Testis (tissue), 3 donors: ENCODE results near the gene CDH13. TPM values are rescaled to one million over a fixed set of nuclear protein-coding genes. Genes with fewer than 3 reads are reported as not detected.

Source experiments
- DNase-seq: peaks from one replicate; pipeline ENCODE4 v3.0.0-alpha.2; 2019
- H3K27ac ChIP-seq, 2 donors: fragments of 200-600 bp; sonication (generic); one replicate each; pipeline ENCODE4 v1.5.1; 2019
- H3K27me3 ChIP-seq: fragments of 200-600 bp; sonication (generic); one replicate; pipeline ENCODE4 v1.5.1; 2019
- H3K36me3 ChIP-seq: fragments of 200-600 bp; sonication (generic); one replicate; pipeline ENCODE4 v1.5.1; 2017; ENCODE audit warnings: low read depth; ENCODE audit errors: missing control alignments
- H3K4me1 ChIP-seq: fragments of 200-600 bp; sonication (generic); one replicate; pipeline ENCODE4 v1.5.1; 2019
- H3K4me3 ChIP-seq, 2 donors: fragments of 200-600 bp; sonication (generic); one replicate each; pipeline ENCODE4 v1.5.1; 2017 to 2019
- H3K9me3 ChIP-seq: fragments of 200-600 bp; sonication (generic); one replicate; pipeline ENCODE4 v1.5.1; 2017
- CTCF ChIP-seq, 3 experiments: fragments of 450-650 bp in 2 of 3; fragments of 200-600 bp in 1 of 3; sonication (generic) in 1 of 3; IDR thresholded peaks; one replicate each; pipeline ENCODE4 v1.5.1; 2016 to 2019; ENCODE audit warnings: antibody characterized with exemption in 3 of 3, mild to moderate bottlenecking in 2 of 3, moderate library complexity in 1 of 3
- POLR2A ChIP-seq: fragments of 450-650 bp; IDR thresholded peaks from one replicate; pipeline ENCODE4 v1.6.1; 2017; ENCODE audit warnings: antibody characterized with exemption, mild to moderate bottlenecking, moderate library complexity
- WGBS, 2 donors: methylation state at CpG; one replicate each; pipeline ENCODE4 v1.1.5; 2018; 5-methylcytosine and 5-hydroxymethylcytosine counted together
- intact Hi-C: fragments of 100-400 bp; cut with DNase I; formaldehyde crosslinking; loops from one replicate; pipeline ENCODE4 v1.15.1; 2023; ENCODE audit warnings: low total_unique reads
- polyA plus RNA-seq: library from polyadenylated mRNA; stranded (reverse); fragments of 350-450 nt; fragmentation: Illumina TruSeq; extraction: RNeasy Lipid Tissue Mini Kit (QIAGEN cat#74804); gene quantifications from one replicate; pipeline ENCODE4 v1.2.3, GENCODE V29; 2014; ENCODE audit warnings: low read depth, low replicate concordance; ENCODE audit not compliant: insufficient read depth
- total RNA-seq, 2 donors: library from RNA; depleted of rRNA; stranded (reverse); fragments of >200 nt; gene quantifications; one replicate each; pipeline ENCODE4 v1.2.3, GENCODE V29; 2016

CDH13 gene
- total and polyA plus RNA-seq, 3 donors from 2014 or later: 1.2 to 11.1 (median 2.0) TPM

- no peaks in the 10 kb centered on the region for H3K9me3 ChIP-seq
- H3K4me3 ChIP-seq: no peak overlapping the region
- no peak overlapping the region for H3K27ac ChIP-seq
- DNase-seq: no peak
- H3K36me3 ChIP-seq: no peaks in the 10 kb centered on the region
- H3K27me3 ChIP-seq: no peaks in the 10 kb centered on the region
- no peaks in the 10 kb centered on the region for H3K4me1 ChIP-seq
- TF ChIP-seq POLR2A: no peak
- no peak for TF ChIP-seq CTCF (IDR thresholded peaks at IDR 0.05)
- 87 to 94% methylated on average over 2 of the region's 2 CpGs for WGBS, 2 donors
- intact Hi-C loops: no loop called here
These were observed 385.2 kb downstream of the CDH13 start for GRCh38 chr16:83011939-83012338.

GRCh38 chr16:83013071-83013470 lies 386.3 kb downstream of the CDH13 start:
- H3K4me3 ChIP-seq: no peak overlapping the region
- TF ChIP-seq POLR2A: no peak
- no peak for TF ChIP-seq CTCF (IDR thresholded peaks at IDR 0.05)
- H3K36me3 ChIP-seq: no peaks in the 10 kb centered on the region
- DNase-seq: no peak
- 88 to 92% methylated on average over 4 of the region's 4 CpGs for WGBS, 2 donors
- no peaks in the 10 kb centered on the region for H3K9me3 ChIP-seq
- intact Hi-C loops: no loop called here
- H3K27ac ChIP-seq: no peak overlapping the region
- H3K4me1 ChIP-seq: no peaks in the 10 kb centered on the region
- H3K27me3 ChIP-seq: no peaks in the 10 kb centered on the region

GRCh38 chr16:83019963-83020362 lies 393.2 kb downstream of the CDH13 start:
- intact Hi-C loops: no loop called here
- H3K27ac ChIP-seq: no peak overlapping the region

GRCh38 chr16:83021045-83021444 lies 394.3 kb downstream of the CDH13 start:
- Histone ChIP-seq H3K36me3 (no peaks in the 10 kb centered on the region), H3K9me3 (no peaks in the 10 kb centered on the region), H3K4me1 (no peaks in the 10 kb centered on the region), H3K4me3 (no peak overlapping the region), H3K27ac (no peak overlapping the region), H3K27me3 (no peaks in the 10 kb centered on the region)
- TF ChIP-seq CTCF (IDR thresholded peaks at IDR 0.05): no peak
- no peak for TF ChIP-seq POLR2A
- 92 to 93% methylated on average over 6 of the region's 6 CpGs for WGBS, 2 donors
- intact Hi-C loops: no loop called here
- no peak for DNase-seq

More at GRCh38 chr16:83019963-83020362, 393.2 kb downstream of the CDH13 start:
- Histone ChIP-seq H3K4me1 (no peaks in the 10 kb centered on the region), H3K36me3 (no peaks in the 10 kb centered on the region), H3K4me3 (no peak overlapping the region), H3K27me3 (no peaks in the 10 kb centered on the region), H3K9me3 (no peaks in the 10 kb centered on the region)
- 91 to 94% methylated on average over 6 of the region's 6 CpGs for WGBS, 2 donors
- no peak for TF ChIP-seq CTCF (IDR thresholded peaks at IDR 0.05)
- TF ChIP-seq POLR2A: no peak
- no peak for DNase-seq

GRCh38 chr16:83021746-83022145 lies 395.0 kb downstream of the CDH13 start:
- intact Hi-C loops: no loop called here
- no peaks in the 10 kb centered on the region for H3K9me3 ChIP-seq
- TF ChIP-seq CTCF (IDR thresholded peaks at IDR 0.05): no peak
- no peak for TF ChIP-seq POLR2A
- DNase-seq: no peak
- H3K4me3 ChIP-seq: no peak overlapping the region
- H3K4me1 ChIP-seq: no peaks in the 10 kb centered on the region
- no peaks in the 10 kb centered on the region for H3K27me3 ChIP-seq
- H3K36me3 ChIP-seq: no peaks in the 10 kb centered on the region
- H3K27ac ChIP-seq: no peak overlapping the region
- WGBS, 2 donors: 76 to 89% methylated on average over 3 of the region's 3 CpGs
